Measurements from ENCODE around the gene ATXN2. TPM values are rescaled to one million over a fixed set of nuclear protein-coding genes. Genes with fewer than 3 reads are reported as not detected.
"Not testable (repeated sequence)": the region's sequence is repeated elsewhere in the genome, so short reads cannot be mapped to it uniquely, and the experiment has no call there.

The ATXN2 gene
- total and polyA plus RNA-seq, 4 donors: 51.7 to 99.2 (median 74.4) TPM

- Histone ChIP-seq H3K27ac (ENCODE audit: low read depth, low read length) (no peak overlapping the region), H3K4me1 (ENCODE audit: control insufficient read depth, insufficient read depth, low read length) (no peaks in the 10 kb centered on the region), H3K9me3 (ENCODE audit: control insufficient read depth, insufficient read depth, low read length) (no peaks in the 10 kb centered on the region), H3K27me3 (ENCODE audit: control insufficient read depth, insufficient read depth, low read length) (no peaks in the 10 kb centered on the region), H3K36me3 (ENCODE audit: control insufficient read depth, insufficient read depth, low read length) (peaks cover 61% of the 10 kb centered on the region), H3K4me3 (ENCODE audit: low read depth, low read length) (no peak overlapping the region)
- peak in 1 of 6 donors; percentile 62 for DNase-seq (ENCODE audit: low read depth in 4 of 6, low spot score in 6 of 6)
- WGBS (ENCODE audit: insufficient coverage): 55% methylated on average over 3 of the region's 4 CpGs
Measured at GRCh38 chr12:111488271-111488670, 110.8 kb downstream of the ATXN2 start.

- WGBS (ENCODE audit: insufficient coverage): no CpG with 5 or more reads among the region's 2 CpGs
- Histone ChIP-seq H3K4me1 (ENCODE audit: control insufficient read depth, insufficient read depth, low read length) (no peaks in the 10 kb centered on the region), H3K4me3 (ENCODE audit: low read depth, low read length) (no peak overlapping the region), H3K36me3 (ENCODE audit: control insufficient read depth, insufficient read depth, low read length) (peaks cover 54% of the 10 kb centered on the region), H3K9me3 (ENCODE audit: control insufficient read depth, insufficient read depth, low read length) (no peaks in the 10 kb centered on the region), H3K27ac (ENCODE audit: low read depth, low read length) (no peak overlapping the region), H3K27me3 (ENCODE audit: control insufficient read depth, insufficient read depth, low read length) (no peaks in the 10 kb centered on the region)
- peak in 1 of 6 donors; percentile 11 for DNase-seq (ENCODE audit: low read depth in 4 of 6, low spot score in 6 of 6)
Measured at GRCh38 chr12:111482462-111482861, 116.7 kb downstream of the ATXN2 start.

GRCh38 chr12:111471236-111471635 is 127.9 kb downstream of the ATXN2 start:
- WGBS (ENCODE audit: insufficient coverage): 100% methylated on average over 1 of the region's 2 CpGs
- Histone ChIP-seq H3K9me3 (ENCODE audit: control insufficient read depth, insufficient read depth, low read length) (no peaks in the 10 kb centered on the region), H3K4me3 (ENCODE audit: low read depth, low read length) (no peak overlapping the region), H3K36me3 (ENCODE audit: control insufficient read depth, insufficient read depth, low read length) (peaks cover 39% of the 10 kb centered on the region), H3K27me3 (ENCODE audit: control insufficient read depth, insufficient read depth, low read length) (no peaks in the 10 kb centered on the region), H3K4me1 (ENCODE audit: control insufficient read depth, insufficient read depth, low read length) (no peaks in the 10 kb centered on the region), H3K27ac (ENCODE audit: low read depth, low read length) (no peak overlapping the region)
- no peak for DNase-seq (ENCODE audit: low read depth in 4 of 6, low spot score in 6 of 6)

- H3K27ac ChIP-seq (ENCODE audit: low read depth, low read length): no peak overlapping the region
- H3K4me1 ChIP-seq (ENCODE audit: control insufficient read depth, insufficient read depth, low read length): no peaks in the 10 kb centered on the region
- WGBS (ENCODE audit: insufficient coverage): no CpG with 5 or more reads among the region's 2 CpGs
Measured at GRCh38 chr12:111469401-111469800, 129.7 kb downstream of the ATXN2 start.

GRCh38 chr12:111467857-111468241 is 131.3 kb downstream of the ATXN2 start:
- WGBS (ENCODE audit: insufficient coverage): 88% methylated on average over 3 of the region's 4 CpGs

More at GRCh38 chr12:111469401-111469800, 129.7 kb downstream of the ATXN2 start:
- Histone ChIP-seq H3K4me3 (ENCODE audit: low read depth, low read length) (no peak overlapping the region), H3K9me3 (ENCODE audit: control insufficient read depth, insufficient read depth, low read length) (no peaks in the 10 kb centered on the region), H3K36me3 (ENCODE audit: control insufficient read depth, insufficient read depth, low read length) (peaks cover 33% of the 10 kb centered on the region), H3K27me3 (ENCODE audit: control insufficient read depth, insufficient read depth, low read length) (no peaks in the 10 kb centered on the region)
- no peak for DNase-seq (ENCODE audit: low read depth in 4 of 6, low spot score in 6 of 6)

GRCh38 chr12:111467092-111467856 is 131.8 kb downstream of the ATXN2 start:
- no peaks in the 10 kb centered on the region for H3K9me3 ChIP-seq (ENCODE audit: control insufficient read depth, insufficient read depth, low read length)
- H3K27me3 ChIP-seq (ENCODE audit: control insufficient read depth, insufficient read depth, low read length): no peaks in the 10 kb centered on the region
- H3K4me3 ChIP-seq (ENCODE audit: low read depth, low read length): no peak overlapping the region
- H3K27ac ChIP-seq (ENCODE audit: low read depth, low read length): no peak overlapping the region
- 93% methylated on average over 2 of the region's 3 CpGs for WGBS (ENCODE audit: insufficient coverage)
- H3K4me1 ChIP-seq (ENCODE audit: control insufficient read depth, insufficient read depth, low read length): no peaks in the 10 kb centered on the region
- DNase-seq (ENCODE audit: low read depth in 4 of 6, low spot score in 6 of 6): no peak
- peaks cover 27% of the 10 kb centered on the region for H3K36me3 ChIP-seq (ENCODE audit: control insufficient read depth, insufficient read depth, low read length)

More at GRCh38 chr12:111467857-111468241, 131.3 kb downstream of the ATXN2 start:
- no peak for DNase-seq (ENCODE audit: low read depth in 4 of 6, low spot score in 6 of 6)
- no peaks in the 10 kb centered on the region for H3K4me1 ChIP-seq (ENCODE audit: control insufficient read depth, insufficient read depth, low read length)
- H3K27me3 ChIP-seq (ENCODE audit: control insufficient read depth, insufficient read depth, low read length): no peaks in the 10 kb centered on the region
- no peak overlapping the region for H3K27ac ChIP-seq (ENCODE audit: low read depth, low read length)
- no peaks in the 10 kb centered on the region for H3K9me3 ChIP-seq (ENCODE audit: control insufficient read depth, insufficient read depth, low read length)
- peaks cover 32% of the 10 kb centered on the region for H3K36me3 ChIP-seq (ENCODE audit: control insufficient read depth, insufficient read depth, low read length)
- H3K4me3 ChIP-seq (ENCODE audit: low read depth, low read length): no peak overlapping the region

- Histone ChIP-seq H3K4me1 (ENCODE audit: control insufficient read depth, insufficient read depth, low read length) (no peaks in the 10 kb centered on the region), H3K9me3 (ENCODE audit: control insufficient read depth, insufficient read depth, low read length) (no peaks in the 10 kb centered on the region), H3K36me3 (ENCODE audit: control insufficient read depth, insufficient read depth, low read length) (peaks cover 23% of the 10 kb centered on the region), H3K4me3 (ENCODE audit: low read depth, low read length) (no peak overlapping the region), H3K27me3 (ENCODE audit: control insufficient read depth, insufficient read depth, low read length) (no peaks in the 10 kb centered on the region), H3K27ac (ENCODE audit: low read depth, low read length) (no peak overlapping the region)
- DNase-seq (ENCODE audit: low read depth in 4 of 6, low spot score in 6 of 6): no peak
Measured at GRCh38 chr12:111462210-111462769, 136.8 kb downstream of the ATXN2 start.

GRCh38 chr12:111460111-111460510 is 139.0 kb downstream of the ATXN2 start:
- WGBS (ENCODE audit: insufficient coverage): over 99% methylated on average over 10 of the region's 11 CpGs
- H3K9me3 ChIP-seq (ENCODE audit: control insufficient read depth, insufficient read depth, low read length); H3K27me3 ChIP-seq (ENCODE audit: control insufficient read depth, insufficient read depth, low read length); H3K27ac ChIP-seq (ENCODE audit: low read depth, low read length); H3K4me3 ChIP-seq (ENCODE audit: low read depth, low read length); DNase-seq (ENCODE audit: low read depth in 4 of 6, low spot score in 6 of 6); H3K4me1 ChIP-seq (ENCODE audit: control insufficient read depth, insufficient read depth, low read length): not testable (repeated sequence)
- H3K36me3 ChIP-seq (ENCODE audit: control insufficient read depth, insufficient read depth, low read length): peaks cover 37% of the 10 kb centered on the region

- Histone ChIP-seq H3K36me3 (ENCODE audit: control insufficient read depth, insufficient read depth, low read length) (peaks cover 46% of the 10 kb centered on the region), H3K9me3 (ENCODE audit: control insufficient read depth, insufficient read depth, low read length) (no peaks in the 10 kb centered on the region), H3K27me3 (ENCODE audit: control insufficient read depth, insufficient read depth, low read length) (no peaks in the 10 kb centered on the region), H3K4me3 (ENCODE audit: low read depth, low read length) (no peak overlapping the region), H3K27ac (ENCODE audit: low read depth, low read length) (no peak overlapping the region), H3K4me1 (ENCODE audit: control insufficient read depth, insufficient read depth, low read length) (peaks cover 10% of the 10 kb centered on the region)
- DNase-seq (ENCODE audit: low read depth in 4 of 6, low spot score in 6 of 6): no peak
- 100% methylated on average over 3 of the region's 6 CpGs for WGBS (ENCODE audit: insufficient coverage)
Measured at GRCh38 chr12:111458546-111459172, 140.5 kb downstream of the ATXN2 start.
